Subcutaneous abdominal adipose tissue (tissue), 5 donors: ENCODE measurements around the gene PRKACG.
"Not testable (repeated sequence)": the region's sequence is repeated elsewhere in the genome, so short reads cannot be mapped to it uniquely, and the experiment has no call there.

Experiments
- H3K27ac ChIP-seq: one replicate; pipeline ENCODE4 v1.7.0; 2013; ENCODE audit warnings: low read depth, mild to moderate bottlenecking, inconsistent platforms, low read length, moderate library complexity
- H3K27me3 ChIP-seq, 5 donors: one replicate each; pipeline ENCODE4 v1.7.0; 2013; ENCODE audit warnings: low read length in 5 of 5, inconsistent platforms in 1 of 5; ENCODE audit not compliant: control insufficient read depth in 5 of 5, insufficient read depth in 4 of 5
- H3K36me3 ChIP-seq, 5 donors: one replicate each; pipeline ENCODE4 v1.7.0; 2013; ENCODE audit warnings: low read length in 5 of 5; ENCODE audit not compliant: control insufficient read depth in 5 of 5, insufficient read depth in 5 of 5
- H3K4me1 ChIP-seq, 5 donors: one replicate each; pipeline ENCODE4 v1.7.0; 2013; ENCODE audit warnings: low read length in 5 of 5, mild to moderate bottlenecking in 3 of 5, moderate library complexity in 1 of 5; ENCODE audit not compliant: control insufficient read depth in 5 of 5, insufficient read depth in 5 of 5
- H3K4me3 ChIP-seq, 5 donors: one replicate each; pipeline ENCODE4 v1.7.0; 2013; ENCODE audit warnings: low read length in 5 of 5, low read depth in 1 of 5
- H3K9ac ChIP-seq, 5 donors: one replicate each; pipeline ENCODE4 v1.7.0; 2013; ENCODE audit warnings: low read length in 5 of 5, mild to moderate bottlenecking in 4 of 5, moderate library complexity in 3 of 5
- H3K9me3 ChIP-seq, 5 donors: one replicate each; pipeline ENCODE4 v1.7.0; 2013; ENCODE audit warnings: low read length in 5 of 5; ENCODE audit not compliant: control insufficient read depth in 5 of 5
- donor health status: healthy.
- donor health status: healthy.
- donor health status: healthy.
- donor health status: healthy.
- donor health status: healthy.

Gene PRKACG

GRCh38 chr9:68991457-68991856 is 22.5 kb downstream of the PRKACG start:
- no peaks in the 10 kb centered on the region for H3K36me3 ChIP-seq
- no peak overlapping the region for H3K4me3 ChIP-seq
- no peak overlapping the region for H3K27ac ChIP-seq
- no peak overlapping the region for H3K9ac ChIP-seq
- no peaks in the 10 kb centered on the region for H3K9me3 ChIP-seq
- H3K4me1 ChIP-seq = peaks cover 0 to under 1% (median 0%) of the 10 kb centered on the region in 5 donors
- no peaks in the 10 kb centered on the region for H3K27me3 ChIP-seq

- H3K9me3 ChIP-seq, H3K9ac ChIP-seq, H3K4me3 ChIP-seq, H3K4me1 ChIP-seq, H3K27me3 ChIP-seq, H3K27ac ChIP-seq, H3K36me3 ChIP-seq: not testable (repeated sequence)
Observed at GRCh38 chr9:68986949-68987348, 27.0 kb downstream of the PRKACG start.

GRCh38 chr9:68983522-68984424 is 30.1 kb downstream of the PRKACG start:
- no peak overlapping the region for H3K27ac ChIP-seq
- H3K36me3 ChIP-seq = no peaks in the 10 kb centered on the region
- no peaks in the 10 kb centered on the region for H3K9me3 ChIP-seq
- H3K4me1 ChIP-seq = peaks cover 0 to 4% (median 0%) of the 10 kb centered on the region in 5 donors
- H3K27me3 ChIP-seq = no peaks in the 10 kb centered on the region
- no peak overlapping the region for H3K4me3 ChIP-seq
- H3K9ac ChIP-seq = no peak overlapping the region

GRCh38 chr9:68983008-68983411 is 30.9 kb downstream of the PRKACG start:
- Histone ChIP-seq H3K9me3 (no peaks in the 10 kb centered on the region), H3K27me3 (no peaks in the 10 kb centered on the region), H3K27ac (no peak overlapping the region), H3K9ac (no peak overlapping the region), H3K36me3 (no peaks in the 10 kb centered on the region), H3K4me3 (no peak overlapping the region), H3K4me1 (peaks cover 0 to 4% (median 0%) of the 10 kb centered on the region in 5 donors)

GRCh38 chr9:68981789-68982188 is 32.1 kb downstream of the PRKACG start:
- H3K4me3 ChIP-seq = no peak overlapping the region
- no peaks in the 10 kb centered on the region for H3K9me3 ChIP-seq
- H3K36me3 ChIP-seq = no peaks in the 10 kb centered on the region
- peaks cover 0 to 4% (median 0%) of the 10 kb centered on the region in 5 donors for H3K4me1 ChIP-seq
- H3K9ac ChIP-seq = no peak overlapping the region
- no peak overlapping the region for H3K27ac ChIP-seq
- no peaks in the 10 kb centered on the region for H3K27me3 ChIP-seq

- Histone ChIP-seq H3K9ac (no peak overlapping the region), H3K4me1 (peaks cover 0 to 4% (median 0%) of the 10 kb centered on the region in 5 donors), H3K4me3 (no peak overlapping the region), H3K27ac (no peak overlapping the region), H3K36me3 (no peaks in the 10 kb centered on the region), H3K9me3 (no peaks in the 10 kb centered on the region), H3K27me3 (no peaks in the 10 kb centered on the region)
Observed at GRCh38 chr9:68980341-68980914, 33.5 kb downstream of the PRKACG start.

- Histone ChIP-seq H3K9me3 (no peaks in the 10 kb centered on the region), H3K4me3 (no peak overlapping the region), H3K9ac (no peak overlapping the region), H3K4me1 (peaks cover 0 to 4% (median 0%) of the 10 kb centered on the region in 5 donors), H3K36me3 (no peaks in the 10 kb centered on the region), H3K27me3 (no peaks in the 10 kb centered on the region), H3K27ac (no peak overlapping the region)
Observed at GRCh38 chr9:68979538-68980314, 34.2 kb downstream of the PRKACG start.

- Histone ChIP-seq H3K36me3 (no peaks in the 10 kb centered on the region), H3K9me3 (no peaks in the 10 kb centered on the region), H3K9ac (no peak overlapping the region), H3K27me3 (no peaks in the 10 kb centered on the region), H3K4me1 (peaks cover 0 to 4% (median 0%) of the 10 kb centered on the region in 5 donors), H3K27ac (no peak overlapping the region), H3K4me3 (no peak overlapping the region)
Observed at GRCh38 chr9:68978501-68978900, 35.4 kb downstream of the PRKACG start.

- no peak overlapping the region for H3K4me3 ChIP-seq
- peaks cover 0 to 4% (median 0%) of the 10 kb centered on the region in 5 donors for H3K4me1 ChIP-seq
- H3K9me3 ChIP-seq = no peaks in the 10 kb centered on the region
- no peak overlapping the region for H3K9ac ChIP-seq
- no peaks in the 10 kb centered on the region for H3K27me3 ChIP-seq
- no peaks in the 10 kb centered on the region for H3K36me3 ChIP-seq
- H3K27ac ChIP-seq = no peak overlapping the region
Observed at GRCh38 chr9:68978066-68978465, 35.8 kb downstream of the PRKACG start.
